ENCODE results near the gene MYRIP. TPM values are rescaled to one million over a fixed set of nuclear protein-coding genes. Genes with fewer than 3 reads are reported as not detected.

The MYRIP gene
- total and polyA plus RNA-seq, 2 experiments from 2014 or later: 1.5 to 1.8 TPM

GRCh38 chr3:40229386-40229785 lies 420.0 kb downstream of the MYRIP start:
- Mint-ChIP-seq H3K4me1 (no peaks in the 10 kb centered on the region), H3K4me3 (no peak overlapping the region), H3K36me3 (ENCODE audit: low read depth) (no peaks in the 10 kb centered on the region), H3K27ac (no peak overlapping the region), H3K9me3 (no peaks in the 10 kb centered on the region), H3K27me3 (ENCODE audit: insufficient read depth, low read depth, poor library complexity) (peaks cover 2% of the 10 kb centered on the region)
- H3K27me3 ChIP-seq (ENCODE audit: insufficient read depth): no peaks in the 10 kb centered on the region
- no peaks in the 10 kb centered on the region for H3K4me1 ChIP-seq (ENCODE audit: insufficient read depth)
- TF ChIP-seq STAT1 (IDR thresholded peaks at IDR 0.05; ENCODE audit: unreplicated experiment) (no peak), ZNF462 (CRISPR knock-in tag; IDR thresholded peaks at IDR 0.05) (no peak), JUNB (IDR thresholded peaks at IDR 0.05; ENCODE audit: unreplicated experiment) (no peak), EZH2 (IDR thresholded peaks at IDR 0.05; ENCODE audit: low read depth, unreplicated experiment) (no peak), NANOG (IDR thresholded peaks at IDR 0.05; ENCODE audit: borderline replicate concordance) (no peak), ZNF114 (CRISPR knock-in tag; IDR thresholded peaks at IDR 0.05) (no peak), CREB1 (CRISPR knock-in tag; IDR thresholded peaks at IDR 0.05; ENCODE audit: low read depth) (no peak), POLR2AphosphoS5 (IDR thresholded peaks at IDR 0.05; ENCODE audit: low read depth) (no peak), ZNF331 (CRISPR knock-in tag; IDR thresholded peaks at IDR 0.05; ENCODE audit: low read depth) (no peak), REST (IDR thresholded peaks at IDR 0.05; ENCODE audit: unreplicated experiment) (no peak), ETS1 (IDR thresholded peaks at IDR 0.05) (no peak), EZH2phosphoT487 (IDR thresholded peaks at IDR 0.05; ENCODE audit: unreplicated experiment) (no peak)
- TF ChIP-seq, protein P1, sequence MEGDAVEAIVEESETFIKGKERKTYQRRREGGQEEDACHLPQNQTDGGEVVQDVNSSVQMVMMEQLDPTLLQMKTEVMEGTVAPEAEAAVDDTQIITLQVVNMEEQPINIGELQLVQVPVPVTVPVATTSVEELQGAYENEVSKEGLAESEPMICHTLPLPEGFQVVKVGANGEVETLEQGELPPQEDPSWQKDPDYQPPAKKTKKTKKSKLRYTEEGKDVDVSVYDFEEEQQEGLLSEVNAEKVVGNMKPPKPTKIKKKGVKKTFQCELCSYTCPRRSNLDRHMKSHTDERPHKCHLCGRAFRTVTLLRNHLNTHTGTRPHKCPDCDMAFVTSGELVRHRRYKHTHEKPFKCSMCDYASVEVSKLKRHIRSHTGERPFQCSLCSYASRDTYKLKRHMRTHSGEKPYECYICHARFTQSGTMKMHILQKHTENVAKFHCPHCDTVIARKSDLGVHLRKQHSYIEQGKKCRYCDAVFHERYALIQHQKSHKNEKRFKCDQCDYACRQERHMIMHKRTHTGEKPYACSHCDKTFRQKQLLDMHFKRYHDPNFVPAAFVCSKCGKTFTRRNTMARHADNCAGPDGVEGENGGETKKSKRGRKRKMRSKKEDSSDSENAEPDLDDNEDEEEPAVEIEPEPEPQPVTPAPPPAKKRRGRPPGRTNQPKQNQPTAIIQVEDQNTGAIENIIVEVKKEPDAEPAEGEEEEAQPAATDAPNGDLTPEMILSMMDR (conservative IDR thresholded peaks at IDR 0.05; ENCODE audit: low read depth in 2 of 2): no peak
- 0 out of 2 replicates have a peak, but pooled peaks cover under 1% of the 10 kb centered on the region for H3K9me2 ChIP-seq (ENCODE audit: insufficient read depth)
- ATAC-seq: no peak
- no peaks in the 10 kb centered on the region for H4K20me1 ChIP-seq (replicated peaks; ENCODE audit: insufficient read depth)
- H3K27ac ChIP-seq (ENCODE audit: low read depth): no peak overlapping the region
- no peak overlapping the region for H3K4me3 ChIP-seq
- H3F3A ChIP-seq (replicated peaks; ENCODE audit: low read depth): no peaks in the 10 kb centered on the region
- no peaks in the 10 kb centered on the region for H3K79me2 ChIP-seq (replicated peaks; ENCODE audit: insufficient read depth)
- no peak for DNase-seq (ENCODE audit: low spot score)
- no peak overlapping the region for H2AFZ ChIP-seq
- H3K4me2 ChIP-seq: no peak overlapping the region
- H3K36me3 ChIP-seq (ENCODE audit: insufficient read depth): no peaks in the 10 kb centered on the region
